Activated CD8-positive, alpha-beta memory T cell treated with anti-CD3 and anti-CD28 coated beads for 24 hours (primary cell): ENCODE results near the gene PLEKHG3.
"Not testable (repeated sequence)": the region's sequence is repeated elsewhere in the genome, so short reads cannot be mapped to it uniquely, and the experiment has no call there.

ENCODE experiments used
- DNase-seq: peaks from one replicate; pipeline ENCODE4 v3.0.0-alpha.2; 2020

The PLEKHG3 gene

DNA sequence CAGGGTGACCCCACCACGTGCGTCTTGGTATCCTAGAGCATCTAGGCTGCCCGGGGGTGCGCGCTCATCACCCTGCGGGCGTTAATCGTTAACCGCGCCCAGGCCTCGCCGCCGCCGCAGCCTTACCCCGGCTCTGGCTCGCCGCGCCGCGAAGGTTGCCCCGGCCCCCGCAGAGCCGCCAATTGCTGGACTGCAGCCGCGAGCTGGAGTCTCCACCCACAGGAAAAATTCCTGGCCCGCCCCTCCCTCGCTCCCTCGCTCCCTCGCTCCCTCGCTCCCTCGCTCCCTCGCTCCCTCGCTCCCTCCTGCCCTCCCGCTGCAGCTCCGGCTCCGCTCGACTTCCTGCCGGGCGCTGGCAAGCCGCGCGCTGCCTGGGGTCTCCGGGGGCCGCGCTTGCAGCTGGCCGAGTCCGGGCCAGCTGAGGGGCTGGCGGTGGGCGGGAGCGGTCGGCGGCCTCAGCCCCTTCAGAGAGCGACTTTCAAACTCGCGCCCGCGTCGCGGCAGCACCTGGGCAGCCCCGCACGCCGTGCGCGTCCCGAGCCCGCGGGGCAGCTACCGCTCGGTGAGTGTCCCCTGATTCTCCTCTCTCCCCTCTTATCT is at the start of gene PLEKHG3:
PLEKHG3 (plus strand) TSS at position 282 of the 600 bp plus-strand sequence. CDS start 23,208 bp downstream, outside the sequence.
- DNase-seq: no peak

- DNase-seq: no peak
These were observed 49.3 kb upstream of the PLEKHG3 start for GRCh38 chr14:64654901-64655300.

GRCh38 chr14:64656986-64657385 is 47.2 kb upstream of the PLEKHG3 start:
- DNase-seq: no peak

GRCh38 chr14:64658201-64658600 is 46.0 kb upstream of the PLEKHG3 start:
- no peak for DNase-seq

- DNase-seq: not testable (repeated sequence)
These were observed 45.4 kb upstream of the PLEKHG3 start for GRCh38 chr14:64658700-64659264.

GRCh38 chr14:64659366-64659765 is 44.9 kb upstream of the PLEKHG3 start:
- no peak for DNase-seq

GRCh38 chr14:64663174-64663573 is 41.0 kb upstream of the PLEKHG3 start:
- no peak for DNase-seq

DNA sequence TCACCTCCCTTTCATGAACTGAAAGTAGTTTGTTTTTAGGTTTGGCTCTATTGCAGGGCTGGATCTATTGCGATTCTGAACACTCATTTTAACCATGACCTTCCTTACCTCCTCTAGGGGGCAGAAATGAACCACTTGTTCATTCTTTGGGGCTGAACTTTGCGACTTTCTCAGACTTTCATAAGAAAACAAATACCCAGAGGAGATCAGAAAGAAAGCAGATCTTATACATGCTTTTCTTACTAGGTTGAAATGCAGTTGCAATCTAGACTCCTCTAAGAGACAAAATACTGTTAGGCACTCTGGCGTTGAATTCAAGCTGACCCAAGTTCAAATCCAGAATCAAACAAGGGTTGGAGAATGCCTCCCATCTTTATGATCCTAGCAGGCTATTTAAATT is 32.6 kb upstream of the PLEKHG3 start:
- DNase-seq: no peak

DNA sequence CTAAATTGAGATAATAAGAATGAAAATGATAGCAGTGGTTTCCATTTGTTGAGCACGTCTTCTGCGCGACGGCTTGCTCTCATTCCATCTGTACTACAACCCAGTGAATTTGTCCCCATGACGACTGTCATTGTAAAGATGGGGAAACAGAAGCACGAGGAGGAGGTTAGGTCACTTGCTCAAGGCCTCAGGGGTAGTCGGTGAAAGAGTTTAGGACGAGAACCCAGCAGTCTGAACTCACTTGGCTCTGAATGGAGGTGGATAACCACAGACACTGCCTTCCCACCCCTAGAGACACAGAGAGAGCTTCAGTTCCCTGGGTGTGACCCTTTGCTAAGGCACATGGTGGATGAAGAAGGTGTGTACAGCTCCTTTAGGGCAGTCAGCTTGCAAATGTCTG is 30.9 kb upstream of the PLEKHG3 start:
- DNase-seq: no peak

- no peak for DNase-seq
These were observed 30.5 kb upstream of the PLEKHG3 start for GRCh38 chr14:64673748-64674147.

- no peak for DNase-seq
These were observed 29.4 kb upstream of the PLEKHG3 start for GRCh38 chr14:64674829-64675228.

DNA sequence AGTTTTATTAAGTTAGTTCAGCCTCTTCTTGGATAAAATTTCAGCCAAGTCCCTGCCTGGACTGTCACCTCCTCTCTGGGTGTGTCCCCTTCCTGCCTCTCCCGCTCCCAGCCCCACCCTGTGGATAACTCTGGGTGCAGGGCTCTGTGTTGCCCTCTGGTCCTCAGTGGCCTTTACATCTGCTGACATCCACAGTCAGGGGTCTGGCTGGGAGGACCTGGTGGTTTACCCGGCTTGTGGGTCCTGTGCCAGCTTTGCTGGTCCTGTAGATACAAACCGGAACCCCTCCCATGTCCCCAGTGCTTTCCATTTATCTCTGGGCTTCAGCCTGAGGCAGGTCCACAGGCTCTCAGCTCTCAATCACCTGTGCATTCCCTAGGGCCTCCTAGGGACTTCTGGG is 28.9 kb upstream of the PLEKHG3 start:
- DNase-seq: no peak

GRCh38 chr14:64676410-64677008 is 27.7 kb upstream of the PLEKHG3 start:
- DNase-seq: no peak

- DNase-seq: no peak
These were observed 24.1 kb upstream of the PLEKHG3 start for GRCh38 chr14:64680013-64680713.

GRCh38 chr14:64680714-64681065 is 23.5 kb upstream of the PLEKHG3 start:
- DNase-seq: no peak

DNA sequence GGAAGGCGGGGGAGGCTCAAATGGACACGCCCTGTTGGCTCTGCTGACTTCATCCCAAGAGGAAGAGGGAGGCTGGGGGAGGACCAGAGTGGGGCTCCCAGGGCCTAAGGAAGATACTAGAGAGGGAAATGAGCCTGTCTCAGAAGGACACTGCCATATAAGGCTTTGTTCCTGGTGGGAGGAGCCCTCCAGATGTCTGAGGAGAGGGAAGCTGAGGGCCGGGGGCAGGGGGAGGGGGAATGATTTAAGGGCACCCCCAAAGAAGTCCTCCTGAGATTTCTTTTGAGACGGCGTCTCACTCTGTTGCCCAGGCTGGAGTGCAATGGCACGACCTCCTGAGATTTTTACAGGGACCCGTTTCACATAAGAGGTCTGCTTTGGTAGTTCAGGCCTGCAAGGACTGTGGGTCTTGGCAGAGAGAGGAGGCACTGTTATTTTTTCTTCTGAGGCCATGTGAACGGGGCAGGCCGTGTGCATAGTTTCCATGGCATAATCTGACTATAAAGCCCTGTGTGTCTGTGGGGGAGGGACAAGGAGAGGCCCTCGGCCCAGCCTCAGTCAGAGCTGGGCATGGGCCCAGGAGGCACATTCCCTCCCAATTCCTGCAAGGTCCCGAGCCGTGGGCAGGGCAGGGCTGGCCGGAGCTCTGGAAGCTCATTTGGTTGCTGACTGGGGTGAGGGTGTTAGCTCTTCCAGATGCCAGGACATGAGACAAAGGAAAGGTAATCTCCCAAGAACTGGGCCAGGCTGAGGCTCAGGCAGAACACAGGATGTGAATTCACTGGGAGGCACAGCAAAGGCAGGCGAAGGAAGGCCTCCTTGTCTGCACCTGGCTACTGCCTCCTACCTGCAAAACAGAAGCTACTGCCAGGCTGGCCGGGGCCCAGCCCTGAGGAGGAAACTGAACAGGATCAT is 22.2 kb upstream of the PLEKHG3 start:
- DNase-seq: no peak

DNA sequence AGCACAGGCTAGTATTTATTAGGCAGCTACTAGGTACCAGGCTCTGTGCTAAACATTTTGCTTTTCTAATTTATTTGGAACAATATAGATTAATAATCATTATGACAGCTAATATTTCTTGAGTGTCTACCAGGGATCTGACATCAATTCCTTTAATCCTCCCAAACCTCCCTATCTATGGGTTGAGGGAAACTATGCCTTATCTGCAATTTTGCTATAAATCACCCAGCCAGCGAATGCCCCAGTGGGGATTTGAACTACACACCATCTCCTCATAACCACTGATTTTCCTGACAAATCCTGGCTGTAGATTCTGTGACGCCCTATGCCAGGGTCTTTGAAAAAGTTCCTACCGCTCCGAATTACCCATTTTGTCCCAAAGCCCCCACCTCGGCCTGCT is 21.4 kb upstream of the PLEKHG3 start:
- no peak for DNase-seq

DNA sequence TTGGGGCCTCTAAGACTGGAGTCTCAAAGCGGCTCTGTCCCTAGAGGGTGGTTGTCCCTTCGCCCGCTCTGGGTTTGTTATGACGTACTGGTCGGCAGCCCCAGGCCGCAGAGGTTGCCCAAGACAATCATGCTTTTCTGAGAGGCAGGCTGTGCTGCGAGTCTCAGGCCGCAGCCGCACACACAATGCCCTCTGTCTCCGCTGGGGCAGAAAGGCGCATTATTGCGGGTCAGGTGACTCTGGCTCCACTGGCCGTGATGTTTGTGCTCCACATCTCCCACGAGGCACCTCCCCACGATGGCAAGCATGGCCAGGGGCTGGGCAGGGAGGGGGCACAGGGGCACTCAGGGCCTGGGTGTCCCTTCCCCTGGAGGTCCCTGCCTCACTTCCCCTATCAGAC is 21.0 kb upstream of the PLEKHG3 start:
- no peak for DNase-seq

DNA sequence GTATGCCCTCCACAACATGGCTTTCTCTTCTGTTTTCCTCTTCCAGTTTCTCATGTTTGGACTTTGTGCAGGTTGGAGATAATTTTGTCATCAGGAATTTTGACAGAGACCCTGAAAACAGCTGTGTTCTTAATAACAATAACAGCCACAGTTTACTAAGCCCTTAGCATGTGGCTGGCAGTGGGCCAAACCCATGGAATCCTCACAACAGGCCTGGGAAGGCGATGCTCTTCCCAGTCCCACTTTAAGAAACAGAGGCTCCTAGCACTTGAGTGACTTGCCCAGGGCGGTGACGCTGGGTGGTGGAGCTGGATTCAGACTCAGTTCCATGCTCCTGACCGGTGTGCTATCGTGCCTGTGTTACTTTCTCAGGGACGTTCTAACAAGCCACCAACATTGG is 20.1 kb upstream of the PLEKHG3 start:
- DNase-seq: no peak

- DNase-seq: no peak
These were observed 18.6 kb upstream of the PLEKHG3 start for GRCh38 chr14:64685371-64686281.

- DNase-seq: no peak
These were observed 18.0 kb upstream of the PLEKHG3 start for GRCh38 chr14:64686282-64686615.

DNA sequence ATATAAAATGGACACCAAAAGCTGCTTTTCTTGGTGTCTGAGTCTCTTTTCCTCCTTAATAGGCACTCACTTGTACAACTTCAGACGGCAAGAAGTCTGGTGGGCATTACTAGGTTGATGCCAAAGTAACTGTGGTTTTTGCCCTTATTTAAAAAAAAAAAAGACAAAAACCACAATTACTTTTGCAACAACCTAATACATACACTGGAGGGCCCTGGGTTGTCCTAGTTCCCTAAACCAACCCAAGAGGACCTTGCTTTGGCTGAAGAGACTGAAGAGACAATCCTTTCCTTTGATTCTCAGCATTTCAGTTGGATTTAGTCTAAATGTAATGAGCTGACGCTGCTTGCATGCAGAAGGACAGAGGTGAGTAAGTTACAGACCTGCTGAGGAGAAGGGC is 16.2 kb upstream of the PLEKHG3 start:
- no peak for DNase-seq
